Thymus (tissue), 11 donors: ENCODE results near the gene RGL1. TPM values are rescaled to one million over a fixed set of nuclear protein-coding genes. Genes with fewer than 3 reads are reported as not detected.

Experiments used
- DNase-seq, 9 donors: peaks; one replicate each; pipeline ENCODE4 v3.0.0-alpha.2; 2013; ENCODE audit warnings: low spot score in 9 of 9, low read depth in 6 of 9, missing footprints in 1 of 9
- H3K27ac ChIP-seq, 2 donors: one replicate each; pipeline ENCODE4 v1.5.1; 2013; ENCODE audit warnings: control low read depth in 1 of 2, low read depth in 1 of 2, low read length in 1 of 2, mild to moderate bottlenecking in 1 of 2, moderate library complexity in 1 of 2
- H3K27me3 ChIP-seq, 2 donors: one replicate each; pipeline ENCODE4 v1.5.1; 2013; ENCODE audit warnings: low read length in 1 of 2; ENCODE audit not compliant: control insufficient read depth in 2 of 2, insufficient read depth in 1 of 2
- H3K36me3 ChIP-seq, 2 donors: one replicate each; pipeline ENCODE4 v1.5.1; 2013; ENCODE audit warnings: low read length in 1 of 2, mild to moderate bottlenecking in 1 of 2, moderate library complexity in 1 of 2; ENCODE audit not compliant: control insufficient read depth in 2 of 2, insufficient read depth in 2 of 2
- H3K4me1 ChIP-seq, 2 donors: one replicate each; pipeline ENCODE4 v1.5.1; 2013; ENCODE audit warnings: low read length in 2 of 2; ENCODE audit not compliant: control insufficient read depth in 2 of 2, insufficient read depth in 2 of 2
- H3K4me3 ChIP-seq, 2 donors: one replicate each; pipeline ENCODE4 v1.5.1; 2013; ENCODE audit warnings: low read length in 2 of 2, control low read depth in 1 of 2, mild to moderate bottlenecking in 1 of 2
- H3K9me3 ChIP-seq, 2 donors: one replicate each; pipeline ENCODE4 v1.5.1; 2013; ENCODE audit warnings: low read length in 1 of 2, mild to moderate bottlenecking in 1 of 2; ENCODE audit not compliant: control insufficient read depth in 2 of 2, insufficient read depth in 1 of 2
- WGBS: extraction: QIAGEN DNeasy Blood & Tissue Kit; methylation state at CpG from one replicate; pipeline ENCODE4 v1.1.7; 2013; 5-methylcytosine and 5-hydroxymethylcytosine counted together
- polyA plus RNA-seq: library from polyadenylated mRNA; stranded (reverse); fragments of 200-250 nt; gene quantifications from one replicate; pipeline ENCODE4 v1.2.3, GENCODE V29; 2013
- total RNA-seq: library from RNA; stranded (reverse); fragments of 120-200 nt; gene quantifications from one replicate; pipeline ENCODE4 v1.2.4, GENCODE V29; 2013
- donor health status: healthy.

RGL1 gene
- total and polyA plus RNA-seq, 2 donors, result 9.1 to 11.9 TPM

GRCh38 chr1:183933528-183934179, 128.7 kb downstream of the RGL1 start:
- no peak for DNase-seq
- WGBS, result 94% methylated on average over 4 of the region's 4 CpGs
- H3K27ac ChIP-seq, result no peak overlapping the region
- no peaks in the 10 kb centered on the region for H3K36me3 ChIP-seq
- no peak overlapping the region for H3K4me3 ChIP-seq
- no peaks in the 10 kb centered on the region for H3K27me3 ChIP-seq
- no peaks in the 10 kb centered on the region for H3K4me1 ChIP-seq
- H3K9me3 ChIP-seq, result no peaks in the 10 kb centered on the region

DNA sequence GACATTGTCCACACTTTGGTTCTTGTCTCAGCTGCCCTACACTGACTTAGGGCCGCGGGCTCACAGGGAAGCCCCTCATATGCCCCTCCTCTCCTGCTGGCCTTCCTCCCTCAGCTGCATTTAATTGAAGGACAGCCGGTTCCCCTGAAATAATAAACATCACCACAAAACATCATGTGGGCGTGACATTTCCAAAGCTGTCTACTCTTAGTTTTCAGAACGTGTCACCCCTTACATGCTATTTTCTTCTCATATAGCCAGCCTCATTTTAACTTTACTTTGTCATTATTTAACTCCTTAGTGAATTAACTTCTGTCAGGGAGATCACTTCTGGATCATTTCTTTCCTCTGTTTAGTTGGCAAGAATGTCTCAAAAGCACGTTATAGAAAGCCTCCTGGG, 129.4 kb downstream of the RGL1 start:
- Histone ChIP-seq H3K36me3 (no peaks in the 10 kb centered on the region), H3K4me3 (no peak overlapping the region), H3K9me3 (no peaks in the 10 kb centered on the region), H3K27ac (no peak overlapping the region), H3K27me3 (no peaks in the 10 kb centered on the region), H3K4me1 (no peaks in the 10 kb centered on the region)
- DNase-seq, result no peak
- WGBS, result 87% methylated on average over 6 of the region's 6 CpGs

GRCh38 chr1:183936009-183936408, 131.1 kb downstream of the RGL1 start:
- 98% methylated on average over 7 of the region's 7 CpGs for WGBS
- no peak overlapping the region for H3K27ac ChIP-seq
- DNase-seq, result no peak

DNA sequence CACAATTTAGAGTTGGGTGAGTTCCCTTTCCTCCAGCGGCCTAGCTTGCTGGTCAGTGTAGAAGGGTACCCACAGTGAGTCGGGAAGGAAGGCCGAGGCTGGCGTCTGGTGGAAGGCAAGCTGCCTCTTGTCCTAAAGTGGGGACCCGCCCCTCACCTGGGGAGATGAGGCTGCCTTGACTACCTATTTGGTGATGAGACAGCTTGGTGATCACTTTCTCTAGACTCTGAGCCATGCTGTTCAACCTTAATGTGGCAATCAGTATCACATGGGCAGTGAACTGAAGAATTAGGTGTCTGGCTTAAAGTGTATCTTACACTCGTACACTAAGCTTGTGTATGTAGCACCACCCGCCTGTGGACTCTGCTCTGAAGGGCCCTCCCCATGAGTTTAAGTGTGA, 131.9 kb downstream of the RGL1 start:
- Histone ChIP-seq H3K4me1 (no peaks in the 10 kb centered on the region), H3K9me3 (no peaks in the 10 kb centered on the region), H3K27me3 (no peaks in the 10 kb centered on the region), H3K4me3 (no peak overlapping the region), H3K27ac (no peak overlapping the region), H3K36me3 (no peaks in the 10 kb centered on the region)
- WGBS, result 83% methylated on average over 7 of the region's 7 CpGs
- DNase-seq, result no peak

More at GRCh38 chr1:183936009-183936408, 131.1 kb downstream of the RGL1 start:
- H3K9me3 ChIP-seq, result no peaks in the 10 kb centered on the region
- no peaks in the 10 kb centered on the region for H3K36me3 ChIP-seq
- no peak overlapping the region for H3K4me3 ChIP-seq
- no peaks in the 10 kb centered on the region for H3K4me1 ChIP-seq
- no peaks in the 10 kb centered on the region for H3K27me3 ChIP-seq

GRCh38 chr1:183937611-183938010, 132.7 kb downstream of the RGL1 start:
- H3K27ac ChIP-seq, result no peak overlapping the region
- no peaks in the 10 kb centered on the region for H3K36me3 ChIP-seq
- H3K4me1 ChIP-seq, result no peaks in the 10 kb centered on the region
- DNase-seq, result no peak
- H3K27me3 ChIP-seq, result no peaks in the 10 kb centered on the region
- WGBS, result 91% methylated on average over 11 of the region's 11 CpGs
- H3K4me3 ChIP-seq, result no peak overlapping the region
- no peaks in the 10 kb centered on the region for H3K9me3 ChIP-seq

DNA sequence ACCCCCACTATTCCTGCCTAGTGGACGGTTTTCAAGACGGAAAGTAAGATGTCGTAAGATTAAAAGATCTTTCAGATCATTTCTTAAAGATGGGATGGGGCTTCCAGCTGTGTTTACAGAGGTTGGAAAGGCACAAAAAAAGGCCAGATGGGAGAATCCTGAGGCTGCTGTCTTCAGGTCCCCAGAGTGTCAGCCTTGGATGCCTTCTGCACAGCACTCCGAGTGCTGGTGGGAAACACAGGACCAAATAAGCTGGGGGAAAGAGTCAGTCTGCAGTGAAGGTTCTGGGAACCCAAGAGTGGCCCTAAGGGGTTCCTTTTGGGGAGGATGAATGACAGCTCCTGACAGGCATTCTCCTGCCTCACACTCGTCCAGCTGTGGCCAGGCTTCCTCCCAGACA, 136.1 kb downstream of the RGL1 start:
- no peak for DNase-seq
- Histone ChIP-seq H3K4me1 (peaks cover 0 to 4% of the 10 kb centered on the region in 2 donors), H3K9me3 (no peaks in the 10 kb centered on the region), H3K36me3 (no peaks in the 10 kb centered on the region), H3K27ac (no peak overlapping the region), H3K27me3 (no peaks in the 10 kb centered on the region), H3K4me3 (no peak overlapping the region)
- WGBS, result 96% methylated on average over 5 of the region's 5 CpGs

DNA sequence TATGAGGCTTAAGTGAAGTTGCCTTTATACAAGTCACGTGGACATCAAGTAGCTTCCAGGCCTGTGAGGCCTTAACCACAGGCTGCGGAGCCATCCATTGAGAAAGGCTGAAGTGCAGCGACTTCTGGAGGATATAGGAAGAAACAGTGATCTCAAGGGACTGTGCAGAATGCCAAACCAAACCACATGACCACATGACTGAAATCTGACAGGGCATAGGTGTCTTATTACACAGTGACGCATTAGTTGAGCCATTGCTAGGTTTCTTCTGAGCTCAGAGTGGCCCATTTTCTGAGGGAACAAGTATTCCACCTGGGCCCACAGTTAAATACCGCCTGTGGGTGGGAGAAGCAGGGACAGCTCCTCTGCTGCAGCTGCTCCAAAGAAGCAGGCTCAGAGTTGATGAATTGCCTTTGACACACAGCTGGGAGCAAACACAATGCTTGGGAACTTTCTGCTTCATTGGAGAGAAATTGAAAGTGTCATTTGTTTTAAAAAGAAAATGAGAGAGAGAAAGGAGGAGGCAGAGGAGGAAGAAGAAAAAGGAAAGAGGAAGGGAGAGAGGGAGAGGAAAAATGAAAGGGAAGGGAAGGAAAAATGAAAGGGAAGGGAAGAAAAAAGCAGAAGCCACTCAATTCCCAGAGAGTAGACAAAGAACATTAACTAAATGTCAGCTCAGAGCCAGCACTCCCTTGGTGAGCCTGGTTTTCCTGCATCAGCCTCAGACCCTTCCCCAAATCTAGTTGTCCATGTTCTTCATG, 138.2 kb downstream of the RGL1 start:
- Histone ChIP-seq H3K27me3 (no peaks in the 10 kb centered on the region), H3K4me3 (no peak overlapping the region), H3K36me3 (no peaks in the 10 kb centered on the region), H3K9me3 (no peaks in the 10 kb centered on the region), H3K27ac (no peak overlapping the region), H3K4me1 (peaks cover 0 to 4% of the 10 kb centered on the region in 2 donors)
- 62% methylated on average over 5 of the region's 5 CpGs for WGBS
- DNase-seq, result peak in 1 of 9 donors; percentile 38

- DNase-seq, result no peak
- no peaks in the 10 kb centered on the region for H3K27me3 ChIP-seq
Observed at GRCh38 chr1:183945428-183946319, 140.8 kb downstream of the RGL1 start.

GRCh38 chr1:183946320-183946613, 141.3 kb downstream of the RGL1 start:
- H3K4me1 ChIP-seq, result peaks cover 0 to 4% of the 10 kb centered on the region in 2 donors
- H3K4me3 ChIP-seq, result no peak overlapping the region
- H3K27ac ChIP-seq, result no peak overlapping the region
- no peaks in the 10 kb centered on the region for H3K36me3 ChIP-seq
- H3K27me3 ChIP-seq, result no peaks in the 10 kb centered on the region
- 99% methylated on average over 1 of the region's 1 CpG for WGBS
- no peaks in the 10 kb centered on the region for H3K9me3 ChIP-seq
- no peak for DNase-seq

More at GRCh38 chr1:183945428-183946319, 140.8 kb downstream of the RGL1 start:
- Histone ChIP-seq H3K4me1 (peaks cover 0 to 4% of the 10 kb centered on the region in 2 donors), H3K36me3 (no peaks in the 10 kb centered on the region), H3K4me3 (no peak overlapping the region), H3K9me3 (no peaks in the 10 kb centered on the region), H3K27ac (no peak overlapping the region)
- 89% methylated on average over 4 of the region's 4 CpGs for WGBS
